HFF-Myc (cell line): Measurements from ENCODE around the gene EME2.

Source experiments
- DNase-seq: peaks from one replicate; pipeline ENCODE4 v3.0.0-alpha.2; 2011; ENCODE audit warnings: low read depth; ENCODE audit errors: extremely low read depth
- H3K4me3 ChIP-seq: replicated peaks from 2 replicates; pipeline ENCODE4 v1.5.1; 2011; ENCODE audit warnings: low read depth, mild to moderate bottlenecking, control low read depth, low read length
- CTCF ChIP-seq: IDR thresholded peaks from 2 replicates; pipeline ENCODE4 v1.5.1; 2012; ENCODE audit warnings: mild to moderate bottlenecking, low read depth, low read length, control low read depth; ENCODE audit errors: missing control alignments

The EME2 gene

DNA sequence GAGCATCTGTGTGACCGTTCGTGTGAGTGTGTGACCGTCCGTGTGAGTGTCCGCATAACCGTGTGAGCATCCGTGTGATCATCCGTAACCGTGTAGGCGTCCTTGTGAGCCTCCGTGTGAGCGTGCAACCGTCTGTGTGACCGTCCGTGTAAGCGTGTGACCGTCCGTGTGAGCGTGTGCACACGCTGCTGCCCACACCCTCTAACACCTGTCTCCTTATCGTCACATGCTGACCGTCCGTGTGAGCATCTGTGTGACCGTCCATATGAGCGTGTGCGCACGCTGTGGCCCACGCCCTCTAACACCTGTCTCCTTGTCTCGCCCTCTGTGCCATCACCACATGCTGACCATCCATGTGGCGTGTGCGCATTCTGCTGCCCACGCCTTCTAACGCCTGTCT is 32.4 kb upstream of the EME2 start:
- DNase-seq = no peak
- no peak for TF ChIP-seq CTCF
- H3K4me3 ChIP-seq = no peak overlapping the region

GRCh38 chr16:1740781-1741490 is 31.7 kb upstream of the EME2 start:
- TF ChIP-seq CTCF = no peak
- DNase-seq = no peak
- no peak overlapping the region for H3K4me3 ChIP-seq

DNA sequence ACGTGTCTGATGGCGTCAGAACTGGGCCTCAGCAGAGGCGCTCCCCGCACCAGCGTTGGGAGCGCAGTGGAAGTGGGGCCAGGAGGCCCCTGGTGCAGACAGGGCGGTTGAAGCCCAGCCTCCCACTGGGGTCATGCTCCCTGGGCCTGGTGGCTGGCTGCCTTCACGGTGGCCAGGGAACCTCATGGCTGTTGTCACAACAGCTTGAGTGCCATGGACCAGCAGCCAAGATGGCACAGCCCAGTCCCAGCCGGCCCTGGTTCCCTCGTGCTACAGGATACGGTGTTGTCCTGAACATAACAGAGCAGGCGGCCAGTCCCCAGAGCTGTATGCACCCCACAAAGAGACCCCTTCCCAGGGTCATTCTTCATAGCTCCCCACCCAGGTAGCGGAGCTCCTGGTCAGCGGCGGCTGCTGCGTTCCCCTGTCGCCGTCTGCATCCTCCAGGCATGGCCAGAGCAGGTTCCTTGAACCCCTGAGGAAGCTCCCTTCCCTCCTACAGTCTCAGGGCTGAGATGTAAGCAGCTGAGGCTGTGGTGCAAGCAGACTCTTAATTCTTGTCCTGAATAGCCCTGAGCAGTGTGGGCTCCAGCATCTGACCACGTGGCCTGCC is 31.0 kb upstream of the EME2 start:
- no peak overlapping the region for H3K4me3 ChIP-seq
- TF ChIP-seq CTCF = no peak
- no peak for DNase-seq

- DNase-seq = no peak
- H3K4me3 ChIP-seq = no peak overlapping the region
- no peak for TF ChIP-seq CTCF
These were observed 29.0 kb upstream of the EME2 start for GRCh38 chr16:1743376-1744337.

GRCh38 chr16:1744338-1744840 is 28.2 kb upstream of the EME2 start:
- no peak overlapping the region for H3K4me3 ChIP-seq
- TF ChIP-seq CTCF = no peak
- DNase-seq = no peak

DNA sequence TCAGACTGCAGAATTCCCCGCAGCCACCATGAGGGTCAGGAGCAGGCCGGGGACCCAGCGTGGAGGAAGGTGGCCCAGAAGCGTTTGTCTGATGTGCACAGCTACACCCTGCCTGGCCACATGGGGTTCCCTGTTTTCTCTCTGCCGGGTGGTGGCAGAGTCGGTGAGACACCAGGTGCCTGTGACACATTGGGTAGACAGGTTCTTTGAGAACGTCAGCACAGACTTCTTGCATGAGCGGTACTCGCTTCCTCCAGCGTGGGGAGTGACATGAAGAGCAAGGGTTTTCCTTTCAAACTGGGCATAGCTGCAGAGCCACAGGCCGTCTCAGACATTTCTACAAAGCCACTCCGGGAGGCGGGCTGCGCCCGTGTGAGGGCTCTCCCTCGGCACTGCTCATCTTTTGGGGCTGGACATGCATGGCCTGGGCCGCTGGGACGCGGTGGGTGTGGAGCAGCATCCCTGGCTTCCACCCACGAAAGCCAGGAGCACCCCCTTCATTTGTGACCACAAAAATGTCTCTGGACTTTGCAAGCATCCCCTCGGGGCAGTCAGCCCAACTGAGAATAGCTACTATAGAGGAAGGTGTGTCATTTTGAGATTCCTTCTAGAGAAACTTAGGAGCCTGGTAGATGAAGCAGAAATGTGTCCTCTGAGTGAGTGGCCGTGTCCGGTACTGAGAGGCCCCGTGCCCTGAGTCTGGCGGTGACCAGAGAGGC is 27.3 kb upstream of the EME2 start:
- TF ChIP-seq CTCF = no peak
- no peak for DNase-seq
- H3K4me3 ChIP-seq = no peak overlapping the region
